Sigmoid colon (tissue), 7 donors: ENCODE results near the gene HBM. TPM values are rescaled to one million over a fixed set of nuclear protein-coding genes. Genes with fewer than 3 reads are reported as not detected.

ENCODE experiments used
- DNase-seq: peaks from one replicate; pipeline ENCODE4 v3.0.0-alpha.2; 2019
- H3K27ac ChIP-seq, 4 donors: fragments of 200-600 bp; sonication (generic); one replicate each; pipeline ENCODE4 v1.5.1; 2016 to 2019; ENCODE audit warnings: mild to moderate bottlenecking in 1 of 4
- H3K27me3 ChIP-seq, 3 donors: fragments of 200-600 bp; sonication (generic); one replicate each; pipeline ENCODE4 v1.5.1; 2019; ENCODE audit warnings: mild to moderate bottlenecking in 1 of 3
- H3K36me3 ChIP-seq, 4 donors: fragments of 200-600 bp; sonication (generic); one replicate each; pipeline ENCODE4 v1.5.1; 2016 to 2019
- H3K4me1 ChIP-seq, 4 donors: fragments of 200-600 bp; sonication (generic); one replicate each; pipeline ENCODE4 v1.5.1; 2017 to 2019
- H3K4me3 ChIP-seq, 4 donors: fragments of 200-600 bp; sonication (generic); one replicate each; pipeline ENCODE4 v1.5.1; 2017 to 2019; ENCODE audit warnings: mild to moderate bottlenecking in 2 of 4, moderate library complexity in 1 of 4
- H3K9me3 ChIP-seq, 4 donors: fragments of 200-600 bp in 3 of 4; sonication (generic) in 3 of 4; one replicate each; pipeline versions ENCODE4 v1.5.1 to v1.6.1; 2013 to 2019
- CTCF ChIP-seq, 4 experiments: fragments of 450-650 bp in 3 of 4; fragments of 200-600 bp in 1 of 4; IDR thresholded peaks; one replicate each; pipeline ENCODE4 v1.5.1; 2016 to 2019; ENCODE audit warnings: antibody characterized with exemption in 4 of 4, mild to moderate bottlenecking in 3 of 4, moderate library complexity in 2 of 4
- EP300 ChIP-seq, 4 donors: sonication (generic); formaldehyde crosslinking; IDR thresholded peaks; one replicate each; pipeline ENCODE4 v1.6.1; 2017; ENCODE audit warnings: antibody characterized with exemption in 4 of 4
- POLR2A ChIP-seq, 2 donors: fragments of 450-650 bp; IDR thresholded peaks; one replicate each; pipeline ENCODE4 v1.6.1; 2016; ENCODE audit warnings: antibody characterized with exemption in 2 of 2, mild to moderate bottlenecking in 2 of 2, moderate library complexity in 2 of 2
- POLR2AphosphoS5 ChIP-seq, 4 donors: sonication (generic); formaldehyde crosslinking; IDR thresholded peaks; one replicate each; pipeline ENCODE4 v1.6.1; 2017; ENCODE audit warnings: antibody characterized with exemption in 4 of 4
- WGBS, 2 donors: extraction: QIAGEN DNeasy Blood & Tissue Kit; methylation state at CpG; one replicate each; pipeline ENCODE4 v1.1.7; 2013; 5-methylcytosine and 5-hydroxymethylcytosine counted together
- intact Hi-C: fragments of 100-400 bp; cut with DNase I; formaldehyde crosslinking; loops from one replicate; pipeline ENCODE4 v1.15.1; 2023
- polyA plus RNA-seq, 3 donors: library from polyadenylated mRNA; stranded (reverse); fragments of 200-250 nt; gene quantifications; one replicate each; pipeline ENCODE4 v1.2.3, GENCODE V29; 2013
- small RNA-seq, 3 donors: library from RNA; depleted of rRNA; stranded (forward); fragments of <200 nt; gene quantifications; one replicate each; pipeline ENCODE3, GENCODE V24; 2016
- total RNA-seq, 4 donors: library from RNA; depleted of rRNA; stranded (reverse); fragments of >200 nt; gene quantifications; one replicate each; pipeline ENCODE4 v1.1.0, GENCODE V29; 2016
- donor health status: healthy with polysubstance abuse.
- donor health status: Bipolar disorder and iron deficiency.
- donor health status: healthy.

Gene HBM
- total and polyA plus RNA-seq, 7 donors: not detected

- no peaks in the 10 kb centered on the region for H3K9me3 ChIP-seq
- H3K36me3 ChIP-seq: peaks cover 9 to 100% (median 33%) of the 10 kb centered on the region in 4 donors
- no peak overlapping the region for H3K27ac ChIP-seq
- intact Hi-C loops: no loop called here
- no peak overlapping the region for H3K4me3 ChIP-seq
- no peak for DNase-seq
- TF ChIP-seq CTCF (IDR thresholded peaks at IDR 0.05): no peak
- TF ChIP-seq POLR2A (IDR thresholded peaks at IDR 0.05): no peak
- TF ChIP-seq POLR2AphosphoS5 (IDR thresholded peaks at IDR 0.05): no peak
- no peak for TF ChIP-seq EP300 (IDR thresholded peaks at IDR 0.05)
- no peaks in the 10 kb centered on the region for H3K4me1 ChIP-seq
- WGBS, 2 donors: 94 to 96% methylated on average over 3 of the region's 3 CpGs
- no peaks in the 10 kb centered on the region for H3K27me3 ChIP-seq
Measured at GRCh38 chr16:212999-213398, 47.2 kb downstream of the HBM start.

Small RNAs within 50 kb of the gene (small RNA-seq; reads per million reads assigned to genes)
- gene RF00019: 0 reads per million in 3 donors

Other genes with a start within 250 kb of the HBM start
- gene POLR3K, start 112.4 kb upstream of the HBM start, total RNA-seq: 1 to 10 TPM; 1.7 to 6.4 (median 5.0) TPM
- gene POLR3K, start 112.4 kb upstream of the HBM start, polyA plus RNA-seq: 10 to 100 TPM; 11.4 to 22.1 (median 11.8) TPM
- 10 to 100 TPM; 23.0 to 36.5 (median 32.4) TPM for gene SNRNP25, start 112.2 kb upstream of the HBM start, total RNA-seq
- gene SNRNP25, start 112.2 kb upstream of the HBM start, polyA plus RNA-seq: 10 to 100 TPM; 26.4 to 41.7 (median 38.8) TPM
- 10 to 100 TPM; 16.8 to 42.1 (median 19.6) TPM for gene RHBDF1, start 93.3 kb upstream of the HBM start, total RNA-seq
- 10 to 100 TPM in 1 of 3 donors, 1 to 10 TPM in 2; 6.0 to 22.3 (median 6.0) TPM for gene RHBDF1, start 93.3 kb upstream of the HBM start, polyA plus RNA-seq
- 100 to 1,000 TPM in 2 of 4 donors, 10 to 100 TPM in 2; 74.3 to 118 (median 100.0) TPM for gene MPG, start 87.8 kb upstream of the HBM start, total RNA-seq
- gene MPG, start 87.8 kb upstream of the HBM start, polyA plus RNA-seq: 10 to 100 TPM; 52.2 to 72.7 (median 72.5) TPM
- 10 to 100 TPM; 10.2 to 22.8 (median 15.7) TPM for gene NPRL3, start 27.3 kb upstream of the HBM start, total RNA-seq
- gene NPRL3, start 27.3 kb upstream of the HBM start, polyA plus RNA-seq: 10 to 100 TPM in 1 of 3 donors, 1 to 10 TPM in 2; 4.8 to 22.8 (median 6.2) TPM
- gene HBZ, start 13.3 kb upstream of the HBM start, total RNA-seq: not detected
- under 1 TPM in 1 of 3 donors, not detected in 2; 0.10 TPM for gene HBZ, start 13.3 kb upstream of the HBM start, polyA plus RNA-seq
- gene HBA2, start 6.9 kb downstream of the HBM start, total RNA-seq: 100 to 1,000 TPM in 1 of 4 donors, 1 to 10 TPM in 2, not detected in 1; 3.7 to 109 (median 8.2) TPM
- gene HBA2, start 6.9 kb downstream of the HBM start, polyA plus RNA-seq: 1 to 10 TPM; 4.2 to 7.1 (median 5.3) TPM
- gene HBA1, start 10.7 kb downstream of the HBM start, total RNA-seq: 1 to 10 TPM in 1 of 4 donors, not detected in 3; 4.1 TPM
- 1 to 10 TPM in 1 of 3 donors, not detected in 2; 1.7 TPM for gene HBA1, start 10.7 kb downstream of the HBM start, polyA plus RNA-seq
- not detected for gene HBQ1, start 14.5 kb downstream of the HBM start, total RNA-seq
- gene HBQ1, start 14.5 kb downstream of the HBM start, polyA plus RNA-seq: under 1 TPM in 1 of 3 donors, not detected in 2; 0.19 TPM
- gene LUC7L, start 63.5 kb downstream of the HBM start, total RNA-seq: 100 to 1,000 TPM in 2 of 4 donors, 10 to 100 TPM in 2; 48.9 to 138 (median 88.4) TPM
- gene LUC7L, start 63.5 kb downstream of the HBM start, polyA plus RNA-seq: 10 to 100 TPM; 21.0 to 58.7 (median 28.2) TPM
- 10 to 100 TPM; 38.3 to 82.5 (median 62.1) TPM for gene FAM234A, start 68.8 kb downstream of the HBM start, total RNA-seq
- gene FAM234A, start 68.8 kb downstream of the HBM start, polyA plus RNA-seq: 10 to 100 TPM; 12.6 to 74.0 (median 25.7) TPM
- gene RGS11, start 110.0 kb downstream of the HBM start, total RNA-seq: 10 to 100 TPM in 2 of 4 donors, 1 to 10 TPM in 2; 6.4 to 24.9 (median 9.5) TPM
- gene RGS11, start 110.0 kb downstream of the HBM start, polyA plus RNA-seq: 1 to 10 TPM in 2 of 3 donors, under 1 TPM in 1; 0.23 to 4.0 (median 1.8) TPM
- 1 to 10 TPM; 3.5 to 5.7 (median 5.0) TPM for gene ARHGDIG, start 114.6 kb downstream of the HBM start, total RNA-seq
- gene ARHGDIG, start 114.6 kb downstream of the HBM start, polyA plus RNA-seq: 1 to 10 TPM in 2 of 3 donors, not detected in 1; 1.6 to 5.2 TPM
- gene PDIA2, start 117.2 kb downstream of the HBM start, total RNA-seq: 1 to 10 TPM in 1 of 4 donors, under 1 TPM in 3; 0.71 to 5.5 (median 0.82) TPM
- 1 to 10 TPM in 1 of 3 donors, under 1 TPM in 1, not detected in 1; 0.60 to 3.0 TPM for gene PDIA2, start 117.2 kb downstream of the HBM start, polyA plus RNA-seq
- gene AXIN1, start 186.7 kb downstream of the HBM start, total RNA-seq: 10 to 100 TPM; 17.9 to 29.9 (median 20.9) TPM
- gene AXIN1, start 186.7 kb downstream of the HBM start, polyA plus RNA-seq: 10 to 100 TPM; 28.2 to 33.4 (median 30.3) TPM
- 10 to 100 TPM; 49.6 to 77.4 (median 62.0) TPM for gene MRPL28, start 204.6 kb downstream of the HBM start, total RNA-seq
- 10 to 100 TPM; 74.5 to 95.9 (median 78.4) TPM for gene MRPL28, start 204.6 kb downstream of the HBM start, polyA plus RNA-seq
- gene PGAP6, start 216.0 kb downstream of the HBM start, total RNA-seq: 10 to 100 TPM; 20.7 to 26.6 (median 22.7) TPM
- gene PGAP6, start 216.0 kb downstream of the HBM start, polyA plus RNA-seq: 100 to 1,000 TPM in 1 of 3 donors, 10 to 100 TPM in 2; 61.9 to 109 (median 70.3) TPM
- 100 to 1,000 TPM; 138 to 281 (median 191) TPM for gene NME4, start 231.2 kb downstream of the HBM start, total RNA-seq
- 10 to 100 TPM; 39.6 to 55.3 (median 46.7) TPM for gene NME4, start 231.2 kb downstream of the HBM start, polyA plus RNA-seq
- 10 to 100 TPM; 15.0 to 21.6 (median 16.4) TPM for gene DECR2, start 235.9 kb downstream of the HBM start, total RNA-seq
- 10 to 100 TPM; 30.6 to 39.1 (median 31.9) TPM for gene DECR2, start 235.9 kb downstream of the HBM start, polyA plus RNA-seq